HS-5 (cell line): ENCODE results near the gene DUSP11.
"Not testable (repeated sequence)": the region's sequence is repeated elsewhere in the genome, so short reads cannot be mapped to it uniquely, and the experiment has no call there.

Experiments used
- DNase-seq: peaks from one replicate; pipeline ENCODE4 v3.0.0-alpha.2; 2012; ENCODE audit warnings: low read depth

Gene DUSP11

DNA sequence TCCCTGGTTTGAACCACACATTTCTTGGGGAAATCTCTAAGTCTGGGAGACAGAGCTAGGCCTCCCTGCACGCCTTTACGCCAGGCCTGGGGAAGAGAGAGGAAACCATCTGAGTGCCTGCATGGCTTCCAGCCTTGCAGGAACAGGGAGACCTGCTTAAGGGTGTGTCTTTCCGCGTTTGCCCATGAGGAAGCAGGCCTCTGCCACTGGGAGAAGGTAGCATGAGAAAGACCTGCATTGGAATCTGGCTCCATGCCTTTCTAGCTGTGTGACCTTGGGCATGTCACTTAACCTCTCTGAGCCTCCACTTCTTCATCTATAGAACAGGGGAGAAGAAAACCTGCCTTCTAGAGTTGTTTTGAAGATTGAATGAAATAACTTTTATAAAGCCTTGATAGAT lies 62.2 kb downstream of the DUSP11 start:
- not testable (repeated sequence) for DNase-seq

DNA sequence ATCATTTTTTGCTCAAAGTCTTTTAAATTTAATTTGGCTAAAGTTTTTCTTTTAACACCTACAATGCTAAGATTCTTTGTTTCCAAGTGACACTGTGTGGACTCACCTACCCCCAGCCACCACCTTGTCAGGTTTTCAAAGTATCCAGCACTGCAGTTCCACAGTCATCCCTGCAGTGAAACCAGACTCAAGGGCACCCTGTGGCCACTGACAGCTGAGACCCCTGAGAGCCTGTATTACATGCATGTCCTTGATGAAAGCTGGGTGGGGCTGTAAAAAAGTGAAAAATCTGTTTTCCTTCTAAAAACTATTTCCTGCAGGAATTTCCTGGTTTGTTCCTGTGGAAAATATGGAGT lies 62.7 kb downstream of the DUSP11 start:
- DNase-seq, result no peak

DNA sequence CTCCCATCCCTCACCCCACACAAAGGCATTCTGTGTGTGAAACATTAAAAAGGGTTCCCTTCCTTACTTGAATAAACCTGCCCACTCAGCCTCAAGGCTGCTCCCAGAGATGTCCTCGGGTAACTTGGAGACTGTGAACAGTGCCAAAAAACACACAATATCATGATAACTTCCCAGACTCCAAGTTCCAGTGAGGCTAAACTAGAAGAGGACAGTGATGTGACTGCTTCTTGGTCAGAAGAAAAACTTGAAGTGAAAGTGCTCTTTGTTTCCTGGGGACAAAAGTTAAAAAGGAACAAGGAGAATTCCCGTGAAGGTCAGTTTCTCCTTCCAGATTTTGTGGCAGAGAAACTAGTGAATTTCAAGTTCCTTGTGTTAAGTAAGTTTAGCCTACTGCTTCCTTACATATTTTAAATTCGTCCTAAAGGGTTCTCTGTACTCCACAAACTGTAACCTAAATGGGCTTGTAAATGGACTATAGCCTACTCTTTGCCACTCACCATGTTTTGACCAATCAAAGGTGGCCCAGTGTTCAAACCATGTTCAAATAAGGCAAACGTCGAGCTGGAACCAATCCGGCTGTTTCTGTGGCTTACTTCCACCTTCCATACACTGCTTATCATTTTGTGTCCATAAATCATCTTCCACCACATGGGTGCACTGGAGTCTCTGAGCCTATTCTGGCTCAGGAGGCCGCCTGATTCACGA lies 63.2 kb downstream of the DUSP11 start:
- no peak for DNase-seq

DNA sequence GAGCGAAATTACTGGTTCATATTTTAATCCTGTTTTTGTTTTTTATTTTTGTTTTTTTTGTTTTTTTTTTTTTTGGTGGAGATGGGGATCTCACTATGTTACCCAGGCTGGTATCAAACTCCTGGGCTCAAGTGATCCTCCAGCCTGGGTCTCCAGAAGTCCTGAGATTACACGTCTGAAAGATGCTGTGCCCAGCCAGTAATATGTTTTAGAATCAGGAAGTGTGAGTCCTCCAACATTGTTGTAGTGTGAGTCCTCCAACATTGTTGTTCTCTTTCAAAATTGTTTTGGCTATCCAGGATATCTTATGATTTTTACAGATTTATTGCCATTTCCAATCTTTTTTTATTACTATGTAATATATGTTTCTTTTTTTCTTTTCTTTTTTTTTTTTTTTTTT lies 65.8 kb downstream of the DUSP11 start:
- DNase-seq, result no peak
